Measurements from ENCODE around the gene ATF6. TPM values are rescaled to one million over a fixed set of nuclear protein-coding genes. Genes with fewer than 3 reads are reported as not detected.
A peak's percentile ranks its signal among the peaks of the same experiment; 100 is the strongest.

ATF6 gene
- total and polyA plus RNA-seq, 2 donors (not counting 1 experiment from before 2014, with no cell fraction given), result 25.3 to 27.4 TPM

DNA sequence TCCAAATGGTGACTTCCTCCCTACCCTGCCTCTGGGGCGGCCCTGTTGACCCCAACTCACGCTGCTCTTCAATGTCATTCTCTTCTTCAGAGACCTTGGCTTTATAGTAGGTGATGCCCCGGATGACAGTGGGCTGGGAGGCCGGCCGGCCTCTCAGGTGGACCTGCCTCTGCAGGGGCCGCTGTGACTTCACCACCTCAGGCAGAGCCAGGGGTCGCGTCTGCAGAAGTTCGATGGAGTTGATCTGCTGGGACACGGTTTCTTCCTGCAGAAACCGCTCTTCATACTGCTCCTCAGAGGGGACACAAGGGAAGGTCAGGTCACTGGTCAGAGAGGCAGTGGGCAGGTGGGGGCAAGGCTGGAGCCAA lies 233.9 kb downstream of the ATF6 start:
- H3K27ac ChIP-seq (ENCODE audit: insufficient read depth, low read length), result no peak overlapping the region
- H3K4me1 ChIP-seq (ENCODE audit: control insufficient read depth, extremely low read depth, insufficient read depth, low read length), result peaks cover 3% of the 10 kb centered on the region
- H3K79me2 ChIP-seq (ENCODE audit: control insufficient read depth, insufficient read depth, low read length), result no peaks in the 10 kb centered on the region
- H3K4me3 ChIP-seq (replicated peaks in 1 of 4; ENCODE audit: control extremely low read depth in 1 of 4, insufficient read depth in 1 of 4, low read depth in 3 of 4, low read length in 4 of 4), result no peak overlapping the region
- H4K20me1 ChIP-seq (ENCODE audit: control insufficient read depth, extremely low read depth, insufficient read depth, low read length), result no peaks in the 10 kb centered on the region
- TF ChIP-seq EZH2 (IDR thresholded peaks at IDR 0.05; ENCODE audit: low read length, missing control alignments) (no peak), CTCF (conservative IDR thresholded peaks at IDR 0.05 in 1 of 2, IDR thresholded peaks at IDR 0.05 in 1 of 2; ENCODE audit: low read depth in 1 of 2, low read length in 2 of 2) (no peak)
- H3K4me2 ChIP-seq (ENCODE audit: extremely low read depth, insufficient read depth, low read length), result no peak overlapping the region
- H2AFZ ChIP-seq (ENCODE audit: low read length), result no peak overlapping the region
- no peak overlapping the region for H3K9ac ChIP-seq (ENCODE audit: insufficient read depth, low read length)
- no peaks in the 10 kb centered on the region for H3K27me3 ChIP-seq (ENCODE audit: control insufficient read depth, insufficient read depth, low read length)
- DNase-seq (ENCODE audit: low read depth in 2 of 2), result no peak
- H3K9me3 ChIP-seq (ENCODE audit: control insufficient read depth, insufficient read depth, low read depth, low read length), result no peaks in the 10 kb centered on the region
- H3K36me3 ChIP-seq (ENCODE audit: control insufficient read depth, insufficient read depth, low read length), result peaks cover 2% of the 10 kb centered on the region

DNA sequence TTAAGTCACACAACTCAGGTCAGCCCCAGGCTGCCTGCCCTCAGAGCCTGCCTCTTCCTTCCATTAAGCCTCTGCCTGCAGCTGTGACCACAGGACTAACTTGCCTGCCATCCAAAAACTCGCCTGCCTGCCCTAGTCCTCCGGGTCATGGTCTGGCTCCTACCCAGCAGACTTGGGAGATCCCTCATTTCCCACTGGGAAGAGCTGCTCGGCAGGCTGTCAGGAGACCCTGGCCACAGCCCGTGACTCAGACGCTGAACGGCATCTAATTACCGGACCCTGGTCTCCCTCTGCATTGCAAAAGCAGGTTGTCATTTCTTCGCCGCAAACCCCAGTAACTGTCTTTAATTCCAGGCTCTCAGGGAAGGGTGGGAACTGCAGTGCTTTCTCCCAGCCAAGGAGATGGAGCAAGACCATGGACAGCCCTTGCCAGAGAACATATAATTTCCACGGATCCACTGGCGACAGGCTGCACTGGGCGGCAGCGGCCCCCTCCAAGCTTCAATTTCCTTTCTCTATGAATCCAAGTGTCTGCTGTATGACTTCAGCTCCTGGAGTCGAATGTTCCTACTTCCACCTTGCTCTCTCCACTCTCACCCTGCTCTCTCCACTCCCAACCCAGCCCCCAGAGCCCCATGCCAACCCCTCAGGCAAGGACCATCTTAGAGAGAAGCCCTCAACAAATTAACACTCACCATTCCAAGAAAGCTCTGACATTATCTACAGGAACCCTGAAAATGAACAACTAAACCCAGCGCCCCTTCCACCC lies 237.1 kb downstream of the ATF6 start:
- Histone ChIP-seq H4K20me1 (ENCODE audit: control insufficient read depth, extremely low read depth, insufficient read depth, low read length) (no peaks in the 10 kb centered on the region), H3K9me3 (ENCODE audit: control insufficient read depth, insufficient read depth, low read depth, low read length) (no peaks in the 10 kb centered on the region), H2AFZ (ENCODE audit: low read length) (no peak overlapping the region), H3K36me3 (ENCODE audit: control insufficient read depth, insufficient read depth, low read length) (no peaks in the 10 kb centered on the region), H3K79me2 (ENCODE audit: control insufficient read depth, insufficient read depth, low read length) (no peaks in the 10 kb centered on the region), H3K4me1 (ENCODE audit: control insufficient read depth, extremely low read depth, insufficient read depth, low read length) (peaks cover 3% of the 10 kb centered on the region), H3K9ac (ENCODE audit: insufficient read depth, low read length) (peak overlapping the region; percentile 5), H3K27ac (ENCODE audit: insufficient read depth, low read length) (peak overlapping the region; percentile 31), H3K27me3 (ENCODE audit: control insufficient read depth, insufficient read depth, low read length) (no peaks in the 10 kb centered on the region), H3K4me3 (replicated peaks in 1 of 4; ENCODE audit: control extremely low read depth in 1 of 4, insufficient read depth in 1 of 4, low read depth in 3 of 4, low read length in 4 of 4) (peak overlapping the region in 1 of 4 experiments; percentile 29), H3K4me2 (ENCODE audit: extremely low read depth, insufficient read depth, low read length) (peak overlapping the region; percentile 21)
- TF ChIP-seq CTCF (conservative IDR thresholded peaks at IDR 0.05 in 1 of 2, IDR thresholded peaks at IDR 0.05 in 1 of 2; ENCODE audit: low read depth in 1 of 2, low read length in 2 of 2), result no peak
- TF ChIP-seq EZH2 (IDR thresholded peaks at IDR 0.05; ENCODE audit: low read length, missing control alignments), result no peak
- DNase-seq (ENCODE audit: low read depth in 2 of 2), result peak; percentile 96 to 100

DNA sequence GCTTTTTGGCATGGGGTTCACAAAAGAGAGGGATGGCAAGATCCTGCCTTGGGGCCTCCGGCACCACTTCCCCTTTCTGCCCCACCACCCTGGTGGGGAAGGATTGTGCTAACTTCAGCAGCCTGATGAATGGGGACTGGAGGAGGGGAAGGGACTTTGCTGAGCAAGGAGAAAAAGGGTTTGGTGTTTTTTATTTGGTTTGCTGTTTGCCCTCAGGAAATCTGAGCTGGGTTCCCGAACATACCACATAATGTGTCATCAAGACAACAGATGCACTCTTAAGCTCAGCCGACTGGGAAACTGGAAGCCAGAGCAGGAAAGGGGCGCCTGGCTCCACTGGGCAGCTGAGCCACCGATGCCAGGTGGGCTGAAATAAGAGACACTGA lies 237.7 kb downstream of the ATF6 start:
- H3K4me3 ChIP-seq (replicated peaks in 1 of 4; ENCODE audit: control extremely low read depth in 1 of 4, insufficient read depth in 1 of 4, low read depth in 3 of 4, low read length in 4 of 4), result peak overlapping the region in 1 of 4 experiments; percentile 29
- H3K9me3 ChIP-seq (ENCODE audit: control insufficient read depth, insufficient read depth, low read depth, low read length), result no peaks in the 10 kb centered on the region
- H3K9ac ChIP-seq (ENCODE audit: insufficient read depth, low read length), result peak overlapping the region; percentile 5
- H3K4me2 ChIP-seq (ENCODE audit: extremely low read depth, insufficient read depth, low read length), result peak overlapping the region; percentile 21
- no peak for TF ChIP-seq CTCF (conservative IDR thresholded peaks at IDR 0.05 in 1 of 2, IDR thresholded peaks at IDR 0.05 in 1 of 2; ENCODE audit: low read depth in 1 of 2, low read length in 2 of 2)
- TF ChIP-seq EZH2 (IDR thresholded peaks at IDR 0.05; ENCODE audit: low read length, missing control alignments), result no peak
- H4K20me1 ChIP-seq (ENCODE audit: control insufficient read depth, extremely low read depth, insufficient read depth, low read length), result no peaks in the 10 kb centered on the region
- H3K27ac ChIP-seq (ENCODE audit: insufficient read depth, low read length), result peak overlapping the region; percentile 31
- H3K27me3 ChIP-seq (ENCODE audit: control insufficient read depth, insufficient read depth, low read length), result no peaks in the 10 kb centered on the region
- peak; percentile 87 to 94 for DNase-seq (ENCODE audit: low read depth in 2 of 2)
- peaks cover 3% of the 10 kb centered on the region for H3K4me1 ChIP-seq (ENCODE audit: control insufficient read depth, extremely low read depth, insufficient read depth, low read length)
- H2AFZ ChIP-seq (ENCODE audit: low read length), result no peak overlapping the region
- H3K79me2 ChIP-seq (ENCODE audit: control insufficient read depth, insufficient read depth, low read length), result no peaks in the 10 kb centered on the region
- no peaks in the 10 kb centered on the region for H3K36me3 ChIP-seq (ENCODE audit: control insufficient read depth, insufficient read depth, low read length)

All from fibroblast of lung (primary cell).